ENCODE results near the gene HLA-A. TPM values are rescaled to one million over a fixed set of nuclear protein-coding genes. Genes with fewer than 3 reads are reported as not detected.
A peak's percentile ranks its signal among the peaks of the same experiment; 100 is the strongest.

Gene HLA-A
- polyA plus RNA-seq, 1 donor (not counting 4 experiments of a cell fraction or from before 2014, with no cell fraction given), result 401 TPM

- DNase-seq (ENCODE audit: low read depth, low spot score), result no peak
- Histone ChIP-seq H4K20me1 (ENCODE audit: control insufficient read depth, extremely low read depth, insufficient read depth, low read length) (no peaks in the 10 kb centered on the region), H3K4me2 (ENCODE audit: control insufficient read depth, extremely low read depth, insufficient read depth, low read depth, low read length) (no peak overlapping the region), H3K9me3 (ENCODE audit: control insufficient read depth, low read depth, low read length) (no peaks in the 10 kb centered on the region), H2AFZ (ENCODE audit: control insufficient read depth, low read length) (no peak overlapping the region), H3K36me3 (ENCODE audit: control insufficient read depth in 2 of 2, extremely low read depth in 1 of 2, insufficient read depth in 2 of 2, low read length in 2 of 2) (no peaks in the 10 kb centered on the region), H3K79me2 (ENCODE audit: control insufficient read depth, insufficient read depth, low read length) (no peaks in the 10 kb centered on the region), H3K9ac (ENCODE audit: control insufficient read depth, extremely low read depth, insufficient read depth, low read length) (no peak overlapping the region), H3K4me1 (ENCODE audit: control insufficient read depth, extremely low read depth, insufficient read depth, low read length) (no peaks in the 10 kb centered on the region), H3K4me3 (ENCODE audit: control insufficient read depth in 2 of 3, extremely low read depth in 1 of 3, insufficient read depth in 2 of 3, low read depth in 1 of 3, low read length in 3 of 3) (no peak overlapping the region), H3K27me3 (ENCODE audit: control insufficient read depth, extremely low read depth, insufficient read depth, low read length) (no peaks in the 10 kb centered on the region), H3K9me1 (ENCODE audit: control insufficient read depth, extremely low read depth, insufficient read depth, low read length) (no peaks in the 10 kb centered on the region), H3K27ac (ENCODE audit: control insufficient read depth, insufficient read depth, low read length) (no peak overlapping the region)
- TF ChIP-seq EZH2 (IDR thresholded peaks at IDR 0.05; ENCODE audit: low read length) (no peak), CTCF (optimal IDR thresholded peaks at IDR 0.05 in 1 of 3, IDR thresholded peaks at IDR 0.05 in 1 of 3, conservative IDR thresholded peaks at IDR 0.05 in 1 of 3; ENCODE audit: extremely low read depth in 1 of 3, insufficient read depth in 2 of 3, low read length in 3 of 3) (no peak)
- dilution Hi-C loops (cut with MboI; ENCODE audit: extremely low pct_ligation_motif_present, low sequenced_read_pairs), result no loop called here
- peak; percentile 36 for FAIRE-seq
Observed at GRCh38 chr6:29953001-29953441, 10.7 kb downstream of the HLA-A start.

- no peak overlapping the region for H3K27ac ChIP-seq (ENCODE audit: control insufficient read depth, insufficient read depth, low read length)
- no peak overlapping the region for H3K4me2 ChIP-seq (ENCODE audit: control insufficient read depth, extremely low read depth, insufficient read depth, low read depth, low read length)
- no peaks in the 10 kb centered on the region for H3K27me3 ChIP-seq (ENCODE audit: control insufficient read depth, extremely low read depth, insufficient read depth, low read length)
- no peaks in the 10 kb centered on the region for H3K9me3 ChIP-seq (ENCODE audit: control insufficient read depth, low read depth, low read length)
- H2AFZ ChIP-seq (ENCODE audit: control insufficient read depth, low read length), result no peak overlapping the region
- H3K79me2 ChIP-seq (ENCODE audit: control insufficient read depth, insufficient read depth, low read length), result no peaks in the 10 kb centered on the region
- no peaks in the 10 kb centered on the region for H4K20me1 ChIP-seq (ENCODE audit: control insufficient read depth, extremely low read depth, insufficient read depth, low read length)
- DNase-seq (ENCODE audit: low read depth, low spot score), result no peak
- H3K36me3 ChIP-seq (ENCODE audit: control insufficient read depth in 2 of 2, extremely low read depth in 1 of 2, insufficient read depth in 2 of 2, low read length in 2 of 2), result no peaks in the 10 kb centered on the region
- no peaks in the 10 kb centered on the region for H3K4me1 ChIP-seq (ENCODE audit: control insufficient read depth, extremely low read depth, insufficient read depth, low read length)
- TF ChIP-seq CTCF (optimal IDR thresholded peaks at IDR 0.05 in 1 of 3, IDR thresholded peaks at IDR 0.05 in 1 of 3, conservative IDR thresholded peaks at IDR 0.05 in 1 of 3; ENCODE audit: extremely low read depth in 1 of 3, insufficient read depth in 2 of 3, low read length in 3 of 3), result no peak
- H3K4me3 ChIP-seq (ENCODE audit: control insufficient read depth in 2 of 3, extremely low read depth in 1 of 3, insufficient read depth in 2 of 3, low read depth in 1 of 3, low read length in 3 of 3), result no peak overlapping the region
- no peak for FAIRE-seq
- H3K9ac ChIP-seq (ENCODE audit: control insufficient read depth, extremely low read depth, insufficient read depth, low read length), result no peak overlapping the region
- dilution Hi-C loops (cut with MboI; ENCODE audit: extremely low pct_ligation_motif_present, low sequenced_read_pairs), result no loop called here
- H3K9me1 ChIP-seq (ENCODE audit: control insufficient read depth, extremely low read depth, insufficient read depth, low read length), result no peaks in the 10 kb centered on the region
Observed at GRCh38 chr6:29953686-29954085, 11.4 kb downstream of the HLA-A start.

Data from keratinocyte (primary cell).